ENCODE data around the gene SELENOM.

The SELENOM gene

DNA sequence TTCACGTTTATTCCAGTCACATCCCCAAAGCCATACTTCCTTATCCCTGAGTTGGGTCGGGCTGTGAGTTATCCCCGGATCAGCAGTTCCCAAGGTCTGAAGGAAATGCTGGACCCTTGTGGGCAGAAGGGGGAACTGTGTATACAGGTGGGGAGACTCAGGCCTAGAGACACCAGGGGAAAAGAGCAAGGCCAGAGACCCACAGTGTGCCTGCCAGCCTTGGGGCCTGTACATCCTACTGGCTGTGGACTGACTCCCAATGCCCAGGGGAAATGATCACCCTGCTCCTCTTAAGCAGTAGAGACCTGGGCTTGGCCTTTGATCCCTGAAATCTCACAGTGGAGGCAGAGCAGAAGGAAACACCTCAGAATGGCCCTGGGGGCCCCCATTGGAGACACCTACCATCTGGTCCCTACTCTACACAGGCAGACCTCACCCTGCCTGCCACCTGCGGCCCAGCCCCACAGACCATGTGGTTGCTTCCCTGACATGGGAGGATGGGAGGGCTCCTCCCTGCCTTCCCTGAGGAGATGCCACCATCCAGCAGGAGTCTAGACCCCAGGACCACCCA is 1.3 kb downstream of the SELENOM start:
- Histone ChIP-seq H3K4me3 (no peak overlapping the region), H3K36me3 (ENCODE audit: insufficient read depth, low read length) (no peaks in the 10 kb centered on the region), H3K9me3 (ENCODE audit: low read depth, low read length) (no peaks in the 10 kb centered on the region), H3K27ac (no peak overlapping the region), H3K9ac (ENCODE audit: insufficient read length) (no peak overlapping the region)
- DNase-seq (ENCODE audit: low read depth, low spot score) = no peak
- TF ChIP-seq POLR2AphosphoS5 (IDR thresholded peaks at IDR 0.05; ENCODE audit: borderline replicate concordance, low read depth, low read length) (no peak), FOXP2 (optimal IDR thresholded peaks at IDR 0.05; ENCODE audit: control extremely low read depth, extremely low read length, insufficient read depth) (no peak), EZH2 (IDR thresholded peaks at IDR 0.05) (no peak)

DNA sequence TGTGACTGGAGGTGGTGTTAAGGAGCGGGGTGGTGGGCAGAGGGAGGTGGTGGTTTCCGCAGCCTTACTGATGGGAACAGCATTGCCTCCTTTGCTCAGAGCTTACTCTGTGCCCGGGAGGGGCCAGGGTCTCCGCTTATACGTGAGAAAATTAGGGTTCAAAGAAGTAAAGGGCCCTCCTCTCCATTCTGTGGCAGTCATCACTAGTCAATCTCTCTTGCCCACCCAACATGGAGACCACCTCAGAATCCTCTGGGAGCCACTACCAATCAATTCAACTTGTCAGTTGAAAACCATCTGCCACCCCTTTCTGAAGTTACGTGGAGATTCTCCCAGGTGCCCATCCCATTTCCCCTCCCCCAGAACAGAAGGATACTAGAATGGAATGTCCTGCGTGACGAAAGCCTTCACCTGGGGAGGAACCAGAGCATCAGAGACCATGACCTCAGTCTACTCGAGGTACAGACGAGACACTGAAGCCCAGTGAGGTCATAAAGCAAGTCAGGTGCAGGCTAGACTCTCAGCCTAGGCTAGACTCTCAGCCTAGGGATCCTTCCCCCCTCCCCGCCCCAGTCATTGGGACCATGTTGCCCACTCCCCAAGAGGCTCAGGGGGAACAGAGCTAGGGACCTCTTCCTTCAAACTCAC is 2.0 kb downstream of the SELENOM start:
- TF ChIP-seq EZH2 (IDR thresholded peaks at IDR 0.05) = no peak
- no peak for TF ChIP-seq FOXP2 (optimal IDR thresholded peaks at IDR 0.05; ENCODE audit: control extremely low read depth, extremely low read length, insufficient read depth)
- no peak for TF ChIP-seq POLR2AphosphoS5 (IDR thresholded peaks at IDR 0.05; ENCODE audit: borderline replicate concordance, low read depth, low read length)
- DNase-seq (ENCODE audit: low read depth, low spot score) = no peak
- Histone ChIP-seq H3K9ac (ENCODE audit: insufficient read length) (no peak overlapping the region), H3K27ac (no peak overlapping the region), H3K9me3 (ENCODE audit: low read depth, low read length) (no peaks in the 10 kb centered on the region), H3K4me3 (no peak overlapping the region), H3K36me3 (ENCODE audit: insufficient read depth, low read length) (no peaks in the 10 kb centered on the region)

DNA sequence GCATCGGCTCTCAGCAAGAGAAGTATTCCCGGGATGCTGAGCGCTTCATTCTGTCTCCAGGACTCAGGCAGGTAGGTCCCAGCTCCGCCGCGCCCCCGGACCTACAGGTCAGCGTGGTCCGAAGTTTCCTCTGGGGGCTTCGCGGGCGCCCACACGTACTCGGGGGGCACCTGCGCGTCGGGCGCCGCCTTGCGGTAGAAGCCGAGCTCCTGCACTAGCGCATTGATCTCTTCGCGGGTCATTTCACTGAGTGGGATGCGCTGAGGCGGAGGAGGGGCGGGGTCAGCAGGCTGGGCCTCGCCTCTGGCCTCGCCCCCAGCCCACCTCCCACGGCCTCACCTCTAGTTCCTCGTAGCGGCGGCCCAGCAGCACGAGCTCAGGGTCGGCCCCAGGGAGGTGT is 2.5 kb downstream of the SELENOM start:
- TF ChIP-seq POLR2AphosphoS5 (IDR thresholded peaks at IDR 0.05; ENCODE audit: borderline replicate concordance, low read depth, low read length) = no peak
- TF ChIP-seq EZH2 (IDR thresholded peaks at IDR 0.05) = no peak
- no peak for TF ChIP-seq FOXP2 (optimal IDR thresholded peaks at IDR 0.05; ENCODE audit: control extremely low read depth, extremely low read length, insufficient read depth)
- no peak for DNase-seq (ENCODE audit: low read depth, low spot score)
- H3K4me3 ChIP-seq = no peak overlapping the region
- H3K36me3 ChIP-seq (ENCODE audit: insufficient read depth, low read length) = no peaks in the 10 kb centered on the region
- H3K9me3 ChIP-seq (ENCODE audit: low read depth, low read length) = no peaks in the 10 kb centered on the region
- no peak overlapping the region for H3K9ac ChIP-seq (ENCODE audit: insufficient read length)
- H3K27ac ChIP-seq = no peak overlapping the region

DNA sequence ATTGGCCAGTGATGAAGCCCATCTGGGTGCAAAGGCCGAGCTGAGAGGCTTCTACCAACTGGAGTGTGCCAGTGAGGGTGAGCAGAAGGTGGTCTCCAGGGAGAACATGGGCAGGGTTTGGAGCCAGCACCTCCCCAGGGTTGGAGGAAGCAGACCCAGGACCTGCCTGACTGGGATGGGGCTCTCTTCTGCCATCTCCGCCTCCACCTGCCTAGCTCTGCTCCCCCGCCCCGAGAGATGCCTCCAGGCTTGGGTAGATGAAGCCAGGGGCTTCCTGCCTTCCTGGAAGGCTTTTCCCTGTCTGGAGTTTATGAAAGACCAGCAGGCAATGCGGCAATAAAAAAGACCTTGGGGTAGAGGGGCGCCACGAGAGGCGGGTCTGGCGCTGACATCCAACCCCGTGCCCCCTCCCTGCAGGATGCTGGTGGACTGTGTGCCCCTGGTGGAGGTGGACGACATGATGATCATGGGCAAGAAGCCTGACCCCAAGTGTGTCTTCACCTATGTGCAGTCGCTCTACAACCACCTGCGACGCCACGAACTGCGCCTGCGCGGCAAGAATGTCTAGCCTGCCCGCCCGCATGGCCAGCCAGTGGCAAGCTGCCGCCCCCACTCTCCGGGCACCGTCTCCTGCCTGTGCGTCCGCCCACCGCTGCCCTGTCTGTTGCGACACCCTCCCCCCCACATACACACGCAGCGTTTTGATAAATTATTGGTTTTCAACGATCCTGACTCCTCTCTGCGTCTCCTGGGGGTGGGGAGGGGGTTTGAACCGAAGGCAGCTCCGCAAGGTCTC is 3.3 kb downstream of the SELENOM start:
- H3K9ac ChIP-seq (ENCODE audit: insufficient read length) = no peak overlapping the region
- H3K4me3 ChIP-seq = no peak overlapping the region
- no peak overlapping the region for H3K27ac ChIP-seq
- TF ChIP-seq POLR2AphosphoS5 (IDR thresholded peaks at IDR 0.05; ENCODE audit: borderline replicate concordance, low read depth, low read length) = no peak
- no peak for TF ChIP-seq EZH2 (IDR thresholded peaks at IDR 0.05)
- no peak for TF ChIP-seq FOXP2 (optimal IDR thresholded peaks at IDR 0.05; ENCODE audit: control extremely low read depth, extremely low read length, insufficient read depth)
- no peaks in the 10 kb centered on the region for H3K36me3 ChIP-seq (ENCODE audit: insufficient read depth, low read length)
- DNase-seq (ENCODE audit: low read depth, low spot score) = no peak
- no peaks in the 10 kb centered on the region for H3K9me3 ChIP-seq (ENCODE audit: low read depth, low read length)

DNA sequence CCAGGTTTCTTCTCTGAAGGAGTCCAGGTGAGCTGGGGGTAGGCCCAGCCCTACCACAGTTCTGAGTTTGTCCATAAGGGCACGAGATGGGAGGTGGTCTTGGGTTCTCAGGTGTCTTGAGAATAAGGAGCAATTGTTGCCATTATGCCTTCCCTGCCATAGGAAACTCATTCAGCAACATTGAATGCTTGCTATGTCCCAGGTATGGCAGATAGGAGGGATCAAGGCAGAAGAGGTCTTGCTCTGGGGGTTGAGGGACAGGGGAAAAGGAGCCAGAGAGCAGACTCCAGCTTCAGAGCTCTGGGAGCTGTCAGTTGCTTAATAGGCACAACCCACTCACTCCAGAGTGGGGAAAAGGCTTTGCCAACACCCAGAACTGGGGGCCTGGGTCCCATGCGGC is 4.3 kb downstream of the SELENOM start:
- Histone ChIP-seq H3K27ac (no peak overlapping the region), H3K4me3 (no peak overlapping the region), H3K9ac (ENCODE audit: insufficient read length) (no peak overlapping the region), H3K9me3 (ENCODE audit: low read depth, low read length) (no peaks in the 10 kb centered on the region), H3K36me3 (ENCODE audit: insufficient read depth, low read length) (no peaks in the 10 kb centered on the region)
- no peak for DNase-seq (ENCODE audit: low read depth, low spot score)
- TF ChIP-seq POLR2AphosphoS5 (IDR thresholded peaks at IDR 0.05; ENCODE audit: borderline replicate concordance, low read depth, low read length) (no peak), EZH2 (IDR thresholded peaks at IDR 0.05) (no peak), FOXP2 (optimal IDR thresholded peaks at IDR 0.05; ENCODE audit: control extremely low read depth, extremely low read length, insufficient read depth) (no peak)

GRCh38 chr22:31102441-31103081 is 4.8 kb downstream of the SELENOM start:
- H3K9ac ChIP-seq (ENCODE audit: insufficient read length) = no peak overlapping the region
- H3K4me3 ChIP-seq = no peak overlapping the region
- H3K36me3 ChIP-seq (ENCODE audit: insufficient read depth, low read length) = no peaks in the 10 kb centered on the region
- H3K9me3 ChIP-seq (ENCODE audit: low read depth, low read length) = no peaks in the 10 kb centered on the region
- no peak for DNase-seq (ENCODE audit: low read depth, low spot score)
- TF ChIP-seq POLR2AphosphoS5 (IDR thresholded peaks at IDR 0.05; ENCODE audit: borderline replicate concordance, low read depth, low read length) (no peak), EZH2 (IDR thresholded peaks at IDR 0.05) (no peak), FOXP2 (optimal IDR thresholded peaks at IDR 0.05; ENCODE audit: control extremely low read depth, extremely low read length, insufficient read depth) (no peak)
- no peak overlapping the region for H3K27ac ChIP-seq

GRCh38 chr22:31100762-31101525 is 6.4 kb downstream of the SELENOM start:
- Histone ChIP-seq H3K4me3 (no peak overlapping the region), H3K27ac (no peak overlapping the region), H3K9me3 (ENCODE audit: low read depth, low read length) (no peaks in the 10 kb centered on the region), H3K9ac (ENCODE audit: insufficient read length) (no peak overlapping the region), H3K36me3 (ENCODE audit: insufficient read depth, low read length) (no peaks in the 10 kb centered on the region)
- DNase-seq (ENCODE audit: low read depth, low spot score) = no peak
- TF ChIP-seq EZH2 (IDR thresholded peaks at IDR 0.05) (no peak), POLR2AphosphoS5 (IDR thresholded peaks at IDR 0.05; ENCODE audit: borderline replicate concordance, low read depth, low read length) (no peak), FOXP2 (optimal IDR thresholded peaks at IDR 0.05; ENCODE audit: control extremely low read depth, extremely low read length, insufficient read depth) (no peak)
